AG04450 (cell line): ENCODE data around the gene UBE2Z. TPM values are rescaled to one million over a fixed set of nuclear protein-coding genes. Genes with fewer than 3 reads are reported as not detected.
"Not testable (repeated sequence)": the region's sequence is repeated elsewhere in the genome, so short reads cannot be mapped to it uniquely, and the experiment has no call there.

ENCODE experiments used
- CTCF ChIA-PET: fragments of 300-600, 350-600 bp; formaldehyde crosslinking; extraction: SDS; loops from one replicate; lab custom pipeline; 2022; ENCODE audit warnings: antibody characterized with exemption, inconsistent platforms; lab: Charles Lee
- POLR2A ChIA-PET: fragments of 350-600 bp; formaldehyde crosslinking; extraction: SDS; loops from one replicate; lab custom pipeline; 2021; ENCODE audit warnings: antibody characterized with exemption, inconsistent platforms; lab: Yijun Ruan, JAX
- DNase-seq: peaks from one replicate; pipeline ENCODE4 v3.0.0-alpha.2; 2011; ENCODE audit warnings: low read depth, low spot score
- H3K27ac ChIP-seq: one replicate; pipeline ENCODE4 v1.5.1; 2012; ENCODE audit warnings: low read depth, low read length, control low read depth
- H3K27me3 ChIP-seq: one replicate; pipeline ENCODE4 v1.6.0; 2012; ENCODE audit warnings: low read length; ENCODE audit not compliant: control insufficient read depth, insufficient read depth
- H3K4me3 ChIP-seq: 2 replicates; pipeline ENCODE4 v1.5.1; 2011; ENCODE audit warnings: mild to moderate bottlenecking, low read depth, low read length, control low read depth
- H3K9me3 ChIP-seq: 2 replicates; pipeline ENCODE4 v1.5.1; 2012; ENCODE audit warnings: low read length; ENCODE audit not compliant: control insufficient read depth, insufficient read depth
- polyA plus RNA-seq: library from polyadenylated mRNA; depleted of rRNA; stranded (reverse); fragments of >200 nt; gene quantifications from 2 replicates; pipeline ENCODE4 v1.2.3, GENCODE V29; 2011
- TF ChIP-seq, protein P1 (sequence below): IDR thresholded peaks from 2 replicates; pipeline ENCODE4 v1.5.1; 2011; ENCODE audit warnings: low read depth, low read length, control low read depth, inconsistent platforms

Gene UBE2Z
- polyA plus RNA-seq, 1 experiment: 178 TPM

DNA sequence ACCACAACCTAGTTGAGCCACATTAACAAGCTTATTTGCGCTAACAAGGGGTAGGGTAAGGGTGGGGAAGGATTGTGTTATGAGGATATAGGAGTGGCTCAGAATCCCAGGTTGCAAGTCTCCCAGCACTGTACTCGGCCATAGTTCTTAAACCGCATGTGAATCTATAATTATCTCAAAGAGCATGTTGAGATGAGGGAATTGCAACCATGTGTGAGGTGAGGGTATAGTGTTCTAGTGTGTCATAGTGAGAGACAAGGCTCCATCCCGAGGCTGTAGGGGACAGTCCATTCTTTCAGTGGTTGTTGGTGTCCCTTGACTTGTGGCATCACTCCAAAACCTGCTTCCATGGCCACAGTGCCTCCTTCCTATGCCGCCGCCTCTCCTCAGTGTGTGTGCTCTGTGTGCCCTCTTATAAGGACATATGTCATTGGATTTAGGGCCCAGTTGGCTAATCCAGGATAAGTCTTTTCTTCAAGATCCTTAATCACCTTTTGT is 38.3 kb upstream of the UBE2Z start:
- no peak overlapping the region for H3K27ac ChIP-seq
- no peak overlapping the region for H3K4me3 ChIP-seq
- CTCF ChIA-PET: interaction anchor here (1.2 to 9.2 kb wide), 3 partner anchors 9 to 66 kb away, joined by 3 to 63 read pairs (median 5); no protein-coding TSS in a partner anchor
- no peaks in the 10 kb centered on the region for H3K9me3 ChIP-seq
- H3K27me3 ChIP-seq: peaks cover 5% of the 10 kb centered on the region
- POLR2A ChIA-PET: interaction anchor here (1.3 kb wide), 1 partner anchor 23 kb away, joined by 4 read pairs; the partner anchor contains the start of gene ATP5MC1
- no peak for DNase-seq
- TF ChIP-seq, protein P1, sequence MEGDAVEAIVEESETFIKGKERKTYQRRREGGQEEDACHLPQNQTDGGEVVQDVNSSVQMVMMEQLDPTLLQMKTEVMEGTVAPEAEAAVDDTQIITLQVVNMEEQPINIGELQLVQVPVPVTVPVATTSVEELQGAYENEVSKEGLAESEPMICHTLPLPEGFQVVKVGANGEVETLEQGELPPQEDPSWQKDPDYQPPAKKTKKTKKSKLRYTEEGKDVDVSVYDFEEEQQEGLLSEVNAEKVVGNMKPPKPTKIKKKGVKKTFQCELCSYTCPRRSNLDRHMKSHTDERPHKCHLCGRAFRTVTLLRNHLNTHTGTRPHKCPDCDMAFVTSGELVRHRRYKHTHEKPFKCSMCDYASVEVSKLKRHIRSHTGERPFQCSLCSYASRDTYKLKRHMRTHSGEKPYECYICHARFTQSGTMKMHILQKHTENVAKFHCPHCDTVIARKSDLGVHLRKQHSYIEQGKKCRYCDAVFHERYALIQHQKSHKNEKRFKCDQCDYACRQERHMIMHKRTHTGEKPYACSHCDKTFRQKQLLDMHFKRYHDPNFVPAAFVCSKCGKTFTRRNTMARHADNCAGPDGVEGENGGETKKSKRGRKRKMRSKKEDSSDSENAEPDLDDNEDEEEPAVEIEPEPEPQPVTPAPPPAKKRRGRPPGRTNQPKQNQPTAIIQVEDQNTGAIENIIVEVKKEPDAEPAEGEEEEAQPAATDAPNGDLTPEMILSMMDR: no peak

DNA sequence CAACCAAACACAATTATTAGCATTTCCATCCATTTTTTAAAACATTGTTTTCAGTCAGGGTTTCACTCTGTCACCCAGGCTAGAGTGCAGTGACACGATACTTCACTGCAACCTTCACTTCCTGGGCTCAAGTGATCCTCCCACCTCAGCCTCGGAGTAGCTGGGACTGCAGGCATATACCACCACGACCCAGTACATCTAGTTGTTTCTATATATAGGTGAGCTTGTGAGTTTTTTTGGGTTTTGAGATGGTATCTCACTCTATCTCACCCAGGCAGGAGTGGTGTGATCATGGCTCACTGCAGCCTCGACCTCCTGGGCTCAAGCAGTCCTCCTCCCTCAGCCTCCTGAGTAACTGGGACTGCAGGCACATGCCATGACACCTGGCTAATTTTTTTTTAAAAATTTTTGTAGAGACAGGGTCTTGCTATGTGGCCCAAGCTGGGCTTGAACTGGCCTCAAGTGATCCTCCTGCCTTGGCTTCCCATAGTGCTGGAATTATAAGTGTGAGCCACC is 37.1 kb upstream of the UBE2Z start:
- TF ChIP-seq, protein P1: no peak
- H3K27ac ChIP-seq: no peak overlapping the region
- ChIA-PET CTCF (interaction anchor here (0.9 to 4.6 kb wide), 3 partner anchors 13 to 165 kb away, joined by 3 to 28 read pairs (median 5); no protein-coding TSS in a partner anchor), POLR2A (no interaction called here)
- DNase-seq: no peak
- peaks cover 7% of the 10 kb centered on the region for H3K27me3 ChIP-seq
- no peaks in the 10 kb centered on the region for H3K9me3 ChIP-seq
- no peak overlapping the region for H3K4me3 ChIP-seq

DNA sequence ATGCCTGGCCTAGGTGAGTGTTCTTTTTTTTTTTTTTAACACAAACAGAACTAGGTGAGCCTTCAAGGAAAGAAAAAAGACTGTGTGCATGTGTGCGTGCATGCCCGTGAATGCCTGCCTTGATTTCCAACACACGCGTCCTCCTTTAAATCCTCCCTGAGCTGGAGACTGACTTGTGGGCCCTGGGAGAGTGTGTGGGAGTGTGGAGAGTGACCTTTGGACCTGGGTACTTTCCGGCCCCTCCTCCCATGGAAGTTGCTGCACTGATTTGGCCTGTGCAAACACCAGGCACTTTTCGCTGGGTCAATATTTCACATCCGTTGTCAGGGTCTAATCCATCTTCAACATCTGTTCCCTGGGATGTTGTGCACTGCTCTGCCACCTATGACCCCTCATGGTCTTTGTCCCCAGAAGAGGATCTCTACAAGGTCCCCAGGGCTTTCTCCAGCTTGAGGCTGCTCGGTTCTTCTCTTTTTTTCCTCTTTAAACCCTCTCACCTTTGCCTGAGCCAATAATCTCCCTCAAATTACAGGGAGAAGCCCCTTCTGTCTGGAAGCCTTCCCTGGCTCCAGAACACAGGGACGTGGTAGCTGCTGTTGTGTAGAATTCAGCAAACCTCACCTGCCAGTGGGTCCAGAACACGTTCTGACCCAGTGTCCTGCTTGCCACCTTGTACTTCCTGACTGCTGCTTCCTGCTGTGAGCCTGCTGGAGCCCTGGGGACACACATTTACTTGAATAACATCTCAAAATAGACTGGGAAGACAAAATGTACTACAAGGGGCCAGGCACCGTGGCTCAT is 36.5 kb upstream of the UBE2Z start:
- Histone ChIP-seq H3K27ac (no peak overlapping the region), H3K4me3 (no peak overlapping the region), H3K27me3 (peaks cover 9% of the 10 kb centered on the region), H3K9me3 (no peaks in the 10 kb centered on the region)
- TF ChIP-seq, protein P1: no peak
- no peak for DNase-seq
- ChIA-PET POLR2A (no interaction called here), CTCF (interaction anchor here (1.2 to 4.6 kb wide), 3 partner anchors 13 to 164 kb away, joined by 3 to 28 read pairs (median 27); no protein-coding TSS in a partner anchor)

DNA sequence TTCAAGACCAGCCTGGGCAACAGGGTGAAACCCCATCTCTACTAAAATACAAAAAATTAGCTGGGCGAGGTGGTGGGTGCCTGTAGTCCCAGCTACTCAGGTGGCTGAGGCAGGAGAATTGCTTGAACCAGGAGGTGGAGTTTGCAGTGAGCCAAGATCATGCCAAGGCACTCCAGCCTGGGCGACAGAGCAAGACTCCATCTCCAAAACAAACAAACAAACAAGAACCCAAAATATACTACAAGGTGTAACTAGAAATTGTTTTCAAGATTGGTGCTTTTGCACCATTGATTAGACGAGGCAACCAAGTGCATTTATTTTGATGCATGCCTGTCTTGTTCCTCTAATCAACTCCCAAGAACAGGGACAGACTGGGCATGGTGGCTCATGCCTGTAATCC is 35.8 kb upstream of the UBE2Z start:
- not testable (repeated sequence) for H3K27me3 ChIP-seq, H3K9me3 ChIP-seq, H3K4me3 ChIP-seq, DNase-seq, H3K27ac ChIP-seq
- POLR2A ChIA-PET: interaction anchor here (0.7 kb wide), 1 partner anchor 70 kb away, joined by 5 read pairs; no protein-coding TSS in a partner anchor
- CTCF ChIA-PET: interaction anchor here (2.9 to 4.6 kb wide), 3 partner anchors 12 to 68 kb away, joined by 21 to 28 read pairs (median 27); no protein-coding TSS in a partner anchor

DNA sequence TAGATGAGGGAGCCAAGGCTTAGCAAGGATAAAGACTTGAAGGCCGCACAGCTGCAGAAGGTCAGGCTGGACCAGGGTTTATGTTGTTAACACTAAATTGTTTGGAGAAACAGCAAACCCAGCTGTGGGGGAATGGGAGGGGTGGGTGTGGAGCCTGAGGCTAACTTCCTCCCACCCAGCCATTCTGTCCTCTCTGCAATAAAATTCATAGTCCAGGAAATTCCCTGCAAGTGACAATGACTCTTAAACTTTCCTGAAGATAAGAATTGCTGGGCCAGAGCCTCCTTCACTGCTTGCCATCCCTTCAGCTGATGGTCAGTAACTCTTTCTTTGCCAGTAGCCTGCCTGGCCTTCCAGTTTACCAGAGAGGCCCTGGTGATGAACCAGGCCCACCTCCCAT is 35.0 kb upstream of the UBE2Z start:
- CTCF ChIA-PET: interaction anchor here (0.7 to 4.6 kb wide), 6 partner anchors 12 to 159 kb away, joined by 3 to 28 read pairs (median 14); no protein-coding TSS in a partner anchor
- POLR2A ChIA-PET: interaction anchor here (0.7 kb wide), 1 partner anchor 71 kb away, joined by 5 read pairs; no protein-coding TSS in a partner anchor
- TF ChIP-seq, protein P1: no peak
- no peak overlapping the region for H3K27ac ChIP-seq
- H3K4me3 ChIP-seq: no peak overlapping the region
- H3K27me3 ChIP-seq: peaks cover 10% of the 10 kb centered on the region
- DNase-seq: peak; percentile 13
- H3K9me3 ChIP-seq: no peaks in the 10 kb centered on the region
